BE2C (cell line): ENCODE data around the gene CRYGN.

Source experiments
- DNase-seq: peaks from one replicate; pipeline ENCODE4 v3.0.0-alpha.2; 2020
- H3K27me3 ChIP-seq: fragments of 250-450 bp; sonication (Bioruptor Pico); 2 replicates; pipeline ENCODE4 v1.5.1; 2020; ENCODE audit warnings: mild to moderate bottlenecking
- H3K36me3 ChIP-seq: fragments of 250-450 bp; sonication (Bioruptor Pico); 2 replicates; pipeline ENCODE4 v1.5.1; 2020; ENCODE audit warnings: mild to moderate bottlenecking
- H3K4me1 ChIP-seq: fragments of 250-450 bp; sonication (Bioruptor Pico); 2 replicates; pipeline ENCODE4 v1.5.1; 2020
- H3K4me3 ChIP-seq: 2 replicates; pipeline ENCODE4 v1.5.1; 2011; ENCODE audit warnings: low read depth, low read length
- H3K9me3 ChIP-seq: fragments of 250-450 bp; sonication (Bioruptor Pico); 2 replicates; pipeline ENCODE4 v1.5.1; 2020
- TF ChIP-seq, protein P1 (sequence below): IDR thresholded peaks from 2 replicates; pipeline ENCODE4 v1.5.1; 2012; ENCODE audit warnings: mild to moderate bottlenecking, low read depth, low read length

CRYGN gene

DNA sequence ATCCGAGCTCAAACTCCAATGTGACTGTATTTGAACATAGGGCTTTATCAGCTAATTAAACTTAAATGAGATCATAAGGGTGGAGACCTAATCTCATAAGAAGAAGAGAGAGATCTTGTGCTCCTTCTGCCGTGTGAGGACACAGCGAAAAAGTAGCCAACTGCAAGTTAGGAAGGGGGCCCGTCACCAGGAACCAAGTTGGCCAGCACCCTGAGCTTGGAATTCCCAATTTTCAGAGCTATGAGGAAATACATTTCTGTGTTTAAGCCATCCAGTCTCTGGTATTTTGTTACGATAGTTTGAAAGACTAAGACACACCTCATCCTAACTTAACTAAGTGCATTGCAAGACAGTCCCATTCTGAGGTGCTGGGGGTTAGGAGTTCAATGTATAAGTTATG lies 16.0 kb downstream of the CRYGN start:
- no peak overlapping the region for H3K4me3 ChIP-seq
- H3K36me3 ChIP-seq: no peaks in the 10 kb centered on the region
- TF ChIP-seq, protein P1, sequence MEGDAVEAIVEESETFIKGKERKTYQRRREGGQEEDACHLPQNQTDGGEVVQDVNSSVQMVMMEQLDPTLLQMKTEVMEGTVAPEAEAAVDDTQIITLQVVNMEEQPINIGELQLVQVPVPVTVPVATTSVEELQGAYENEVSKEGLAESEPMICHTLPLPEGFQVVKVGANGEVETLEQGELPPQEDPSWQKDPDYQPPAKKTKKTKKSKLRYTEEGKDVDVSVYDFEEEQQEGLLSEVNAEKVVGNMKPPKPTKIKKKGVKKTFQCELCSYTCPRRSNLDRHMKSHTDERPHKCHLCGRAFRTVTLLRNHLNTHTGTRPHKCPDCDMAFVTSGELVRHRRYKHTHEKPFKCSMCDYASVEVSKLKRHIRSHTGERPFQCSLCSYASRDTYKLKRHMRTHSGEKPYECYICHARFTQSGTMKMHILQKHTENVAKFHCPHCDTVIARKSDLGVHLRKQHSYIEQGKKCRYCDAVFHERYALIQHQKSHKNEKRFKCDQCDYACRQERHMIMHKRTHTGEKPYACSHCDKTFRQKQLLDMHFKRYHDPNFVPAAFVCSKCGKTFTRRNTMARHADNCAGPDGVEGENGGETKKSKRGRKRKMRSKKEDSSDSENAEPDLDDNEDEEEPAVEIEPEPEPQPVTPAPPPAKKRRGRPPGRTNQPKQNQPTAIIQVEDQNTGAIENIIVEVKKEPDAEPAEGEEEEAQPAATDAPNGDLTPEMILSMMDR: no peak
- H3K4me1 ChIP-seq: no peaks in the 10 kb centered on the region
- no peaks in the 10 kb centered on the region for H3K27me3 ChIP-seq
- H3K9me3 ChIP-seq: no peaks in the 10 kb centered on the region
- DNase-seq: no peak

DNA sequence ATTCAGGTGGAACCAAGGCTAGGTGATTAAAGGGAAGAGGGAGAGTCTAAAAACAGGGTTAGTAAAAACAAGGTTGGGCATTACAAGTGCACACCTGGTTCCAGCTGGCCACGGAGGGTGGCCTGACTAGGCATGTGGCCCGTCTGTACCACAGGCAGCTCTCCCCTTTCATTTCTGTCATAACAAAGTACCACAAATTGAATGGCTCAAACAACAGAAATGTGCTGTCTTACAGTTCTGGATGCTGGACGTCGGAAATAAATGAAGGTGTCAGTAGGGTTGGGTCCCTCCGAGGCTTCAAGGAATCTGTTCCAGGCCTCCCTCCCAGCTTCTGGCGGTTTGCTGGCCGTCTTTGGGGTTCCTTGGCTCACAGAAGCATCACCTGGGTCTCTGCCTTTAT lies 16.7 kb downstream of the CRYGN start:
- DNase-seq: no peak
- TF ChIP-seq, protein P1: no peak
- Histone ChIP-seq H3K4me3 (no peak overlapping the region), H3K4me1 (no peaks in the 10 kb centered on the region), H3K36me3 (no peaks in the 10 kb centered on the region), H3K27me3 (no peaks in the 10 kb centered on the region), H3K9me3 (no peaks in the 10 kb centered on the region)

- H3K27me3 ChIP-seq: no peaks in the 10 kb centered on the region
- H3K9me3 ChIP-seq: no peaks in the 10 kb centered on the region
- TF ChIP-seq, protein P1: no peak
- H3K36me3 ChIP-seq: no peaks in the 10 kb centered on the region
- no peaks in the 10 kb centered on the region for H3K4me1 ChIP-seq
- no peak overlapping the region for H3K4me3 ChIP-seq
- DNase-seq: no peak
Observed at GRCh38 chr7:151422212-151422611, 17.7 kb downstream of the CRYGN start.

GRCh38 chr7:151420144-151420543 lies 19.8 kb downstream of the CRYGN start:
- TF ChIP-seq, protein P1: no peak
- DNase-seq: no peak
- Histone ChIP-seq H3K27me3 (peaks cover 8% of the 10 kb centered on the region), H3K9me3 (no peaks in the 10 kb centered on the region), H3K4me1 (no peaks in the 10 kb centered on the region), H3K4me3 (no peak overlapping the region), H3K36me3 (no peaks in the 10 kb centered on the region)

DNA sequence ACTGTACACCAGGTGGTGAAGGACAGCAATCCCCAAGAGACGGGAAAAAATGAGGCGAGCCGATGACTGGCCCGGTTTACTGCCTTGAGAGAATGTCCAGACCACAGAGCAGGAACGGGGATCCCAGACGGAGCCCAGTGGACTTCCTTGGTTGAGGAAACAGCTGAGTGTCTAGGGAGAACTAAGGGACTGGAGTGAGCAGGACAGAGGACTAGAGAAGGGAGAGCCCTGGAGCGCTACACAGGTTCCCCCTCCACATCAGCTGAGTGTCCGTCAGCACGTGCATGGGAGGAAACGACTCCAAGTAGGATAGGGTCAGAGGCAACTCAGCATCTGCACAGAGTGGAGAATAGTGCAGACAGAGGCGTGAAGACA lies 23.0 kb downstream of the CRYGN start:
- Histone ChIP-seq H3K9me3 (no peaks in the 10 kb centered on the region), H3K4me3 (no peak overlapping the region), H3K27me3 (peaks cover 17% of the 10 kb centered on the region), H3K36me3 (no peaks in the 10 kb centered on the region), H3K4me1 (no peaks in the 10 kb centered on the region)
- no peak for DNase-seq
- TF ChIP-seq, protein P1: no peak

GRCh38 chr7:151416112-151416940 lies 23.6 kb downstream of the CRYGN start:
- no peaks in the 10 kb centered on the region for H3K4me1 ChIP-seq
- H3K4me3 ChIP-seq: no peak overlapping the region
- no peaks in the 10 kb centered on the region for H3K36me3 ChIP-seq
- H3K27me3 ChIP-seq: peaks cover 23% of the 10 kb centered on the region
- DNase-seq: no peak
- TF ChIP-seq, protein P1: no peak
- no peaks in the 10 kb centered on the region for H3K9me3 ChIP-seq
